GM18868 (cell line): ENCODE results near the gene KIF1B.

ENCODE experiments used
- ATAC-seq: cut with Tn5 transposase; IDR thresholded peaks from one replicate; pipeline ENCODE4 v1.9.1; 2021; ENCODE audit warnings: mild to moderate bottlenecking, moderate library complexity; ENCODE audit not compliant: unreplicated experiment

Gene KIF1B

GRCh38 chr1:10209905-10210810 lies at the start of gene KIF1B:
KIF1B (plus strand) TSS chr1:10210570; CDS start chr1:10232329, 21,759 bp downstream.
- peak; percentile 99 for ATAC-seq

- no peak for ATAC-seq
Observed at GRCh38 chr1:10160907-10161490, 49.4 kb upstream of the KIF1B start.

- ATAC-seq = no peak
Observed at GRCh38 chr1:10161541-10162290, 48.7 kb upstream of the KIF1B start.

- no peak for ATAC-seq
Observed at GRCh38 chr1:10168912-10169514, 41.4 kb upstream of the KIF1B start.

- peak; percentile 46 for ATAC-seq
Observed at GRCh38 chr1:10170239-10170574, 40.2 kb upstream of the KIF1B start.

GRCh38 chr1:10171105-10171767 lies 39.1 kb upstream of the KIF1B start:
- no peak for ATAC-seq

GRCh38 chr1:10171995-10172669 lies 38.2 kb upstream of the KIF1B start:
- ATAC-seq = no peak

- ATAC-seq = peak; percentile 72
Observed at GRCh38 chr1:10173582-10173981, 36.8 kb upstream of the KIF1B start.

- ATAC-seq = no peak
Observed at GRCh38 chr1:10177876-10178275, 32.5 kb upstream of the KIF1B start.

GRCh38 chr1:10178597-10179405 lies 31.6 kb upstream of the KIF1B start:
- ATAC-seq = no peak

- ATAC-seq = no peak
Observed at GRCh38 chr1:10179406-10180091, 30.8 kb upstream of the KIF1B start.

- no peak for ATAC-seq
Observed at GRCh38 chr1:10181154-10181553, 29.2 kb upstream of the KIF1B start.

- ATAC-seq = no peak
Observed at GRCh38 chr1:10185759-10186158, 24.6 kb upstream of the KIF1B start.

GRCh38 chr1:10186331-10187025 lies 23.9 kb upstream of the KIF1B start:
- no peak for ATAC-seq

GRCh38 chr1:10187026-10187334 lies 23.4 kb upstream of the KIF1B start:
- no peak for ATAC-seq

GRCh38 chr1:10188133-10188650 lies 22.2 kb upstream of the KIF1B start:
- ATAC-seq = no peak

- ATAC-seq = no peak
Observed at GRCh38 chr1:10189659-10190058, 20.7 kb upstream of the KIF1B start.

GRCh38 chr1:10192263-10192662 lies 18.1 kb upstream of the KIF1B start:
- no peak for ATAC-seq
